Gastroesophageal sphincter (tissue), 4 donors: ENCODE data around the gene DENND11. TPM values are rescaled to one million over a fixed set of nuclear protein-coding genes. Genes with fewer than 3 reads are reported as not detected.

Experiments
- ATAC-seq: fragments of 150-250 bp; one replicate; pipeline ENCODE4 v1.9.1; 2016; ENCODE audit warnings: mild to moderate bottlenecking, moderate library complexity
- H3K27ac ChIP-seq, 4 donors: fragments of 200-600 bp; sonication (generic) in 3 of 4; 1 replicate in 3 of 4; 2 replicates in 1 of 4; pipeline ENCODE4 v1.5.1; 2016 to 2019
- H3K27me3 ChIP-seq: fragments of 200-600 bp; sonication (generic); one replicate; pipeline ENCODE4 v1.5.1; 2019
- H3K36me3 ChIP-seq, 2 donors: fragments of 200-600 bp; sonication (generic); one replicate each; pipeline ENCODE4 v1.5.1; 2019; ENCODE audit warnings: control low read depth in 1 of 2
- H3K4me1 ChIP-seq, 3 donors: fragments of 200-600 bp; sonication (generic); 1 replicate in 2 of 3; 2 replicates in 1 of 3; pipeline ENCODE4 v1.5.1; 2016 to 2019; ENCODE audit warnings: control low read depth in 2 of 3
- H3K4me3 ChIP-seq, 2 donors: fragments of 200-600 bp; sonication (generic); one replicate each; pipeline ENCODE4 v1.5.1; 2019; ENCODE audit warnings: mild to moderate bottlenecking in 1 of 2, moderate library complexity in 1 of 2
- H3K9me3 ChIP-seq, 3 donors: fragments of 200-600 bp; sonication (generic); one replicate each; pipeline ENCODE4 v1.5.1; 2017 to 2019; ENCODE audit warnings: control low read depth in 2 of 3
- EP300 ChIP-seq: sonication (generic); formaldehyde crosslinking; IDR thresholded peaks from one replicate; pipeline ENCODE4 v1.6.1; 2017; ENCODE audit warnings: antibody characterized with exemption, mild to moderate bottlenecking
- POLR2A ChIP-seq, 2 donors: fragments of 450-650 bp; IDR thresholded peaks; one replicate each; pipeline ENCODE4 v1.6.1; 2017; ENCODE audit warnings: antibody characterized with exemption in 2 of 2, mild to moderate bottlenecking in 2 of 2, moderate library complexity in 1 of 2
- POLR2AphosphoS5 ChIP-seq: sonication (generic); formaldehyde crosslinking; IDR thresholded peaks from one replicate; pipeline ENCODE4 v1.6.1; 2017; ENCODE audit warnings: antibody characterized with exemption
- WGBS, 2 donors: methylation state at CpG; one replicate each; pipeline ENCODE4 v1.1.5; 2018; ENCODE audit warnings: low coverage in 1 of 2; 5-methylcytosine and 5-hydroxymethylcytosine counted together
- total RNA-seq, 4 donors: library from RNA; depleted of rRNA; stranded (reverse); fragments of >200 nt; gene quantifications; one replicate each; pipeline ENCODE4 v1.1.0, GENCODE V29; 2016
- TF ChIP-seq, protein P1 (sequence below), 4 experiments: fragments of 200-600 bp in 2 of 4; fragments of 450-650 bp in 2 of 4; sonication (generic) in 1 of 4; IDR thresholded peaks; one replicate each; pipeline ENCODE4 v1.5.1; 2017 to 2019; ENCODE audit warnings: antibody characterized with exemption in 4 of 4, mild to moderate bottlenecking in 2 of 4, moderate library complexity in 2 of 4

Gene DENND11
- total RNA-seq, 4 donors from 2014 or later = 17.1 to 21.9 (median 19.9) TPM

- no peaks in the 10 kb centered on the region for H3K9me3 ChIP-seq
- H3K27ac ChIP-seq = no peak overlapping the region
- no peaks in the 10 kb centered on the region for H3K27me3 ChIP-seq
- H3K36me3 ChIP-seq = peaks cover 0 to 51% of the 10 kb centered on the region in 2 donors
- ATAC-seq = no peak
- TF ChIP-seq POLR2AphosphoS5 (no peak), EP300 (no peak), POLR2A (IDR thresholded peaks at IDR 0.05) (no peak)
- TF ChIP-seq, protein P1, sequence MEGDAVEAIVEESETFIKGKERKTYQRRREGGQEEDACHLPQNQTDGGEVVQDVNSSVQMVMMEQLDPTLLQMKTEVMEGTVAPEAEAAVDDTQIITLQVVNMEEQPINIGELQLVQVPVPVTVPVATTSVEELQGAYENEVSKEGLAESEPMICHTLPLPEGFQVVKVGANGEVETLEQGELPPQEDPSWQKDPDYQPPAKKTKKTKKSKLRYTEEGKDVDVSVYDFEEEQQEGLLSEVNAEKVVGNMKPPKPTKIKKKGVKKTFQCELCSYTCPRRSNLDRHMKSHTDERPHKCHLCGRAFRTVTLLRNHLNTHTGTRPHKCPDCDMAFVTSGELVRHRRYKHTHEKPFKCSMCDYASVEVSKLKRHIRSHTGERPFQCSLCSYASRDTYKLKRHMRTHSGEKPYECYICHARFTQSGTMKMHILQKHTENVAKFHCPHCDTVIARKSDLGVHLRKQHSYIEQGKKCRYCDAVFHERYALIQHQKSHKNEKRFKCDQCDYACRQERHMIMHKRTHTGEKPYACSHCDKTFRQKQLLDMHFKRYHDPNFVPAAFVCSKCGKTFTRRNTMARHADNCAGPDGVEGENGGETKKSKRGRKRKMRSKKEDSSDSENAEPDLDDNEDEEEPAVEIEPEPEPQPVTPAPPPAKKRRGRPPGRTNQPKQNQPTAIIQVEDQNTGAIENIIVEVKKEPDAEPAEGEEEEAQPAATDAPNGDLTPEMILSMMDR (IDR thresholded peaks at IDR 0.05) = no peak
- H3K4me3 ChIP-seq = no peak overlapping the region
- WGBS, 2 donors = 52 to 63% methylated on average over 5 to 6 of the region's 6 CpGs
- no peaks in the 10 kb centered on the region for H3K4me1 ChIP-seq
These were observed 15.3 kb downstream of the DENND11 start for GRCh38 chr7:141686670-141687069.

- Histone ChIP-seq H3K36me3 (peaks cover 0 to 57% of the 10 kb centered on the region in 2 donors), H3K27me3 (no peaks in the 10 kb centered on the region), H3K4me3 (no peak overlapping the region), H3K4me1 (no peaks in the 10 kb centered on the region), H3K27ac (no peak overlapping the region), H3K9me3 (no peaks in the 10 kb centered on the region)
- TF ChIP-seq POLR2AphosphoS5 (no peak), EP300 (no peak), POLR2A (IDR thresholded peaks at IDR 0.05) (no peak)
- TF ChIP-seq, protein P1 (IDR thresholded peaks at IDR 0.05) = no peak
- WGBS, 2 donors = 84 to 100% methylated on average over 2 to 3 of the region's 3 CpGs
- ATAC-seq = no peak
These were observed 15.9 kb downstream of the DENND11 start for GRCh38 chr7:141686074-141686473.

DNA sequence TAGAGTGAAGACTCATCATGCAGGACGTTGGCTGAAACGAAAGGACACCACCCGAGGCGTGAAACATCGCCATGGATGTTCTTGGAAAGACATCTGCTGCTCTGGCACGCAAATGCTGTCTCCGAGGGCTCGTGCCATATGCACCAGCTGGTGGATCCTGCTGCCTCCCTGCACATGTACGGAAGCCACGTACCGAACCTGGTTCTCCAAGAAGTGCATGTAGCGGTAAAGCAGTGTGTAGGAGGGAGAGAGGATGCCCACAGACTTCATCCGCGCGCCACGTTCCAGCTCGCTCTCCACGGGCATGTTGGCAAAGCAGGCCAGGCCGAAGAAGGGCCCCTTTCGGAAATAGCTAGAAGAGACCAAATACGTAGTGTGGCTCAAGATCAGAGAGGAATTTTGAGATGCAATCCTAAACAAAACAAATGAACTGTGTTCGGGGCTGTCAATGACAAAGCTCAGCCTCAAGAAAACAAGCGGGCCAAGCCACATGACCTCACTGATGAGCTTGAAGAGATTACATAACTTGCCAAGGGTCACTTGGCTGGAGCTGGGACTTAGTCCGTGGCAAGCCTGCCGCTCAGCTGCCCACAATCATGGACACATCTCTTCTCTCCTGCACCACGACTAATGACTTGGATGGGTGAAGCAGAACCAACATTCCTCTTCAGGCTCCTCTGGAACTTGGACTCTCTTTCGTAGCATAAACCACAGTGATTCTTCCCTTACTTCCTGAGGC, 16.5 kb downstream of the DENND11 start:
- Histone ChIP-seq H3K27me3 (no peaks in the 10 kb centered on the region), H3K9me3 (no peaks in the 10 kb centered on the region), H3K36me3 (peaks cover 0 to 63% of the 10 kb centered on the region in 2 donors), H3K27ac (no peak overlapping the region), H3K4me1 (no peaks in the 10 kb centered on the region), H3K4me3 (no peak overlapping the region)
- WGBS, 2 donors = 85 to 87% methylated on average over 13 to 19 of the region's 27 CpGs
- no peak for TF ChIP-seq POLR2A (IDR thresholded peaks at IDR 0.05)
- TF ChIP-seq, protein P1 (IDR thresholded peaks at IDR 0.05) = no peak
- no peak for TF ChIP-seq POLR2AphosphoS5
- TF ChIP-seq EP300 = no peak
- ATAC-seq = no peak

DNA sequence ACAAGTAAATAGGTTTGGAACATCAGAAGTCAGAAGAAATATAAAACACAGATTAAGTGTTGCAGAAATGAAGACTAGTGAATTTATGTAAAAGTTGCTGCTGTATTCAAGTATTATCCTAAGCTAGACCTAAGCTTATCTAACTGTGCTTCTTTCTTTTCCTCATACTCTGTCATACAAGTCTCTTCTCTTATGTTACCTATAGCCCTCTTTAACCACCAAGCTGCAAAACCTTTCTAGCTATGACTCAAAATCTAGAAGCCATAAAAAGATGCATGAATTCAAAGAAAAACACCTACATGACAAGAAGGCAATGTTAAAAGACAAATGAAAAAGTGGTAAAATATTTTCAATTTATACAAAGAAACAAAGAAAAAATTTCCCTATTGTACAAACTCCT, 23.0 kb downstream of the DENND11 start:
- H3K27ac ChIP-seq = no peak overlapping the region
- no peaks in the 10 kb centered on the region for H3K9me3 ChIP-seq
- peaks cover 0 to 66% of the 10 kb centered on the region in 2 donors for H3K36me3 ChIP-seq
- peaks cover 0 to 4% (median 0%) of the 10 kb centered on the region in 3 donors for H3K4me1 ChIP-seq
- H3K4me3 ChIP-seq = no peak overlapping the region
- TF ChIP-seq POLR2AphosphoS5 (no peak), EP300 (no peak), POLR2A (IDR thresholded peaks at IDR 0.05) (no peak)
- TF ChIP-seq, protein P1 (IDR thresholded peaks at IDR 0.05) = no peak
- H3K27me3 ChIP-seq = no peaks in the 10 kb centered on the region
- no peak for ATAC-seq

DNA sequence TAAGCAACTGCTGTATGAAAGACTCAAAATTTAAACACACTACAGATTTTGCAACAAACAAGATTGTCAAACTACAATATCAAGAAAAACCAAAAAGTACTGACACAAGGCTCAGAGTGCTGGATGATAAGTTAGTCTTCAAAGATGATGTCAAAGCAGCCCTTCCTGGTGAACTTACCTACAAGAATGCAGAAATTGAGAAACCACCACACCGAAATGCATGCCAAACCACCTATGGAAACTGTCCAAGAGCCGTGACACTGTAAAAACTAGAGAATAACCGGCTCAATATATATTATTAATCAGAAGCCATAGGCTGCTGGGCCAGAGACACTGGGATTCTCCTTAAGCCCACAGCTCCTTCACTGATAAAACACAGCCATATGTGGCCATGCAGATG, 25.3 kb downstream of the DENND11 start:
- WGBS, 2 donors = 88 to 92% methylated on average over 3 of the region's 3 CpGs
- no peak overlapping the region for H3K27ac ChIP-seq

More for the DNA sequence above, 25.3 kb downstream of the DENND11 start:
- Histone ChIP-seq H3K36me3 (peaks cover 0 to 65% of the 10 kb centered on the region in 2 donors), H3K4me1 (peaks cover 0 to 4% (median 0%) of the 10 kb centered on the region in 3 donors), H3K27me3 (no peaks in the 10 kb centered on the region), H3K9me3 (no peaks in the 10 kb centered on the region), H3K4me3 (no peak overlapping the region)
- TF ChIP-seq, protein P1 (IDR thresholded peaks at IDR 0.05) = no peak
- TF ChIP-seq POLR2AphosphoS5 (no peak), EP300 (no peak), POLR2A (IDR thresholded peaks at IDR 0.05) (no peak)
- ATAC-seq = no peak
